ENCODE measurements around the gene METTL26.
A peak's percentile ranks its signal among the peaks of the same experiment; 100 is the strongest.

Gene METTL26

DNA sequence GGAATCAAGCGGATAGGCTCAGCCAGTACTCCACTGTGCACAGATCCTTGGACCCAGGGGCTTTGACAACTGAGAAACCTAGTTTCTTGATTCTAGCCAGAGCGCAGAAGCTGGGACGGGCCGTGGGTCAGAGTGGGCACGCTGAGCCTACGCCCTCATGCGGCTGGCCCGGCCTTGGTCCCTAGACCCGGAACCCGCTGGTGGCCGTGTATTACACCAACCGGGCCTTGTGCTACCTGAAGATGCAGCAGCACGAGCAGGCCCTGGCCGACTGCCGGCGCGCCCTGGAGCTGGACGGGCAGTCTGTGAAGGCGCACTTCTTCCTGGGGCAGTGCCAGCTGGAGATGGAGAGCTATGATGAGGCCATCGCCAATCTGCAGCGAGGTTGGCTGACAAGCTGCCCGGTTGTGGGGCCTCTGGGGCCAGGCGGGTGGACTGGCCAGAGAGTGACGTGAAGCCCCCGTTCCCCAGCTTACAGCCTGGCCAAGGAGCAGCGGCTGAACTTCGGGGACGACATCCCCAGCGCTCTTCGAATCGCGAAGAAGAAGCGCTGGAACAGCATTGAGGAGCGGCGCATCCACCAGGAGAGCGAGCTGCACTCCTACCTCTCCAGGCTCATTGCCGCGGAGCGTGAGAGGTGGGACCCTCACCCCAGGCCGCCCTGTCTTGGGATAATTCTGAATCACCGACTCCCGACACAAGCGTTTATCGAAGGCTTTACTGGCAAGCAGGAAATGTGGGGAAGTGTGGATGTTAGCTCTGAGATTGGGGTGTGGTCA lies 45.1 kb upstream of the METTL26 start:
- peak overlapping the region; percentile 75 to 98 (median 90) for H3K4me3 ChIP-seq
- peaks cover 0 to 6% (median 0%) of the 10 kb centered on the region in 11 experiments; a peak in 5 of 22 replicates for H3K27me3 ChIP-seq
- H3K9me3 ChIP-seq (replicated peaks in 1 of 11): no peaks in the 10 kb centered on the region
- peaks cover 42 to 57% (median 51%) of the 10 kb centered on the region in 10 experiments for H3K4me1 ChIP-seq
- peaks cover 23 to 39% (median 27%) of the 10 kb centered on the region in 11 experiments for H3K36me3 ChIP-seq
- H3K27ac ChIP-seq: peak overlapping the region; percentile 69 to 91 (median 82); a peak in 21 of 22 replicates
- peak overlapping the region; percentile 95 to 99 (median 99) for H3K4me2 ChIP-seq
- TF ChIP-seq Cebpa-rat (IDR thresholded peaks at IDR 0.05): no peak
- peaks cover 26 to 74% (median 54%) of the 10 kb centered on the region in 11 experiments; a peak in 21 of 22 replicates for H4K20me1 ChIP-seq
- peak overlapping the region; percentile 87 to 96 (median 91) for H3K9ac ChIP-seq

DNA sequence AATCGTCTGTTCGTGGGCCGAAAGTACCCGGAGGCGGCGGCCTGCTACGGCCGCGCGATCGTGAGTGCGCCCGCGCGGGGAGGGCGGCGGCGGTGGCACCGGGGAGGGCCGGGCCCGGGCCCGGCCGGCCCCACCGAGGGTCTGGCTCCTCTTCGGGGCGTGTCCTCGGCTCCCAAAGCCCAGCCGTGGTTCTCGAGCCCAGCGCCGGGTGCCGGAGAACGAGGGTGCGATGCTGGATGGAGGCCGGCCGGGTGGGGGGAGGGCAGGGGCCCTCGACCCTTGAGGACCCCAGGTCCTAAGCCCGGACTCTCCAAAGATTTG lies 44.5 kb upstream of the METTL26 start:
- Histone ChIP-seq H4K20me1 (peaks cover 26 to 78% (median 56%) of the 10 kb centered on the region in 11 experiments; a peak in 21 of 22 replicates), H3K9me3 (replicated peaks in 1 of 11) (no peaks in the 10 kb centered on the region), H3K36me3 (peaks cover 23 to 34% (median 27%) of the 10 kb centered on the region in 11 experiments), H3K4me2 (peak overlapping the region; percentile 95 to 99 (median 99)), H3K4me1 (peaks cover 42 to 53% (median 50%) of the 10 kb centered on the region in 10 experiments), H3K4me3 (peak overlapping the region; percentile 75 to 98 (median 90)), H3K27me3 (peaks cover under 1 to 11% (median 2%) of the 10 kb centered on the region in 11 experiments; a peak in 20 of 22 replicates), H3K27ac (peak overlapping the region; percentile 69 to 91 (median 82)), H3K9ac (peak overlapping the region; percentile 87 to 96 (median 91))
- TF ChIP-seq Cebpa-rat (IDR thresholded peaks at IDR 0.05): no peak

GRCh38 chr16:679814-680624 lies 43.9 kb upstream of the METTL26 start, which contains the start of gene STUB1:
Gene STUB1, plus strand, starts transcription at chr16:680410. Its CDS starts 116 bp downstream, at chr16:680526.
- no peaks in the 10 kb centered on the region for H3K9me3 ChIP-seq (replicated peaks in 1 of 11)
- peaks cover 22 to 29% (median 26%) of the 10 kb centered on the region in 11 experiments for H3K36me3 ChIP-seq
- H3K4me3 ChIP-seq: peak within 1 kb of the TSS; percentile 75 to 98 (median 90)
- H3K9ac ChIP-seq: peak within 1 kb of the TSS; percentile 87 to 96 (median 91)
- H4K20me1 ChIP-seq: peaks cover 30 to 80% (median 62%) of the 10 kb centered on the region in 11 experiments; a peak in 21 of 22 replicates
- peaks cover 7 to 17% (median 8%) of the 10 kb centered on the region in 11 experiments for H3K27me3 ChIP-seq
- peaks cover 39 to 53% (median 47%) of the 10 kb centered on the region in 10 experiments for H3K4me1 ChIP-seq
- TF ChIP-seq Cebpa-rat (IDR thresholded peaks at IDR 0.05): no peak
- H3K27ac ChIP-seq: peak within 1 kb of the TSS; percentile 69 to 91 (median 82)
- peak within 1 kb of the TSS; percentile 95 to 99 (median 99) for H3K4me2 ChIP-seq

GRCh38 chr16:678858-679813 lies 43.0 kb upstream of the METTL26 start:
- H3K27me3 ChIP-seq: peaks cover 12 to 26% (median 16%) of the 10 kb centered on the region in 11 experiments
- H3K9ac ChIP-seq: peak overlapping the region in 10 of 11 experiments; percentile 27 to 71 (median 60); a peak in 14 of 22 replicates
- peak overlapping the region; percentile 67 to 95 (median 86) for H3K4me2 ChIP-seq
- peaks cover 33 to 55% (median 48%) of the 10 kb centered on the region in 10 experiments for H3K4me1 ChIP-seq
- H3K27ac ChIP-seq: peak overlapping the region in 8 of 11 experiments; percentile 32 to 66 (median 40); a peak in 12 of 22 replicates
- H3K9me3 ChIP-seq (replicated peaks in 1 of 11): no peaks in the 10 kb centered on the region
- peak overlapping the region; percentile 50 to 67 (median 56) for H3K4me3 ChIP-seq
- H4K20me1 ChIP-seq: peaks cover 39 to 87% (median 71%) of the 10 kb centered on the region in 11 experiments; a peak in 21 of 22 replicates
- TF ChIP-seq Cebpa-rat (IDR thresholded peaks at IDR 0.05): no peak
- H3K36me3 ChIP-seq: peaks cover 24 to 34% (median 29%) of the 10 kb centered on the region in 11 experiments

DNA sequence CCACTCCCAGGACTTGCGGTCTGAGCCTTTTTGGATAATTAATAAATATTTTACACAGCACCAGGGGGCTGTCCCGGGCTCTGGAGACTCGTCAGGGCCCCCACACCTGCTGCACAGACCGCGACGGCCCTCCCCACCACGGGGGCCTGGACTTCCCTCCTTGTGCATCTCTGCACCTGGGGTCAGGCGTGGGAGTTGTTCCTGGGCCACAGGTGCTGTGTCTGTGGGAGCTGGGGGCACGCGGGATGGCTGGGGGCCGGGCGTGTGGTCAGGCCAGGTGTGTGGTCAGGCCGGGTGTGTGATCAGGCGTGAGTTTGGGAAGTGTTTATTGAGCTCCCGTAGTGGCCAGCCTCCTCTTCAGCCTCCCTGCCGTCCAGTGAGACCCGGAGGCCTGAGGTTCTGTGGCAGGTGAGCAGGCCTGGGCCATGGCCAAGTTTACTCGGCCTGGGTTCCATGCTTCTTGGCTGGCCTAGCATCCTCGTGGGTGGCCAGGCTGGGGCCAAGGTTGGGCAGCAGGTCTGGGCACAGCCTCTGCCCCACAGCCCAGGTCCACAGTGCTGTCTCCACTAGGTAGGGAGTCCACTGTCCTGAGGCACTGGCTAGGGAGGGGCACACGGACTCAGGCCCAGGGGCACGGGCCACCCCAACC lies 42.2 kb upstream of the METTL26 start:
- peaks cover 31 to 38% (median 34%) of the 10 kb centered on the region in 11 experiments for H3K36me3 ChIP-seq
- H4K20me1 ChIP-seq: peaks cover 47 to 90% (median 73%) of the 10 kb centered on the region in 11 experiments; a peak in 21 of 22 replicates
- peak overlapping the region in 5 of 11 experiments; percentile 80 to 95 (median 88); a peak in 7 of 22 replicates for H3K4me2 ChIP-seq
- H3K4me1 ChIP-seq: peaks cover 27 to 50% (median 43%) of the 10 kb centered on the region in 10 experiments
- no peaks in the 10 kb centered on the region for H3K9me3 ChIP-seq (replicated peaks in 1 of 11)
- no peak for TF ChIP-seq Cebpa-rat (IDR thresholded peaks at IDR 0.05)
- H3K27ac ChIP-seq: no peak overlapping the region
- peak overlapping the region in 1 of 11 experiments; percentile 62; a peak in 1 of 22 replicates for H3K9ac ChIP-seq
- no peak overlapping the region for H3K4me3 ChIP-seq
- H3K27me3 ChIP-seq: peaks cover 12 to 29% (median 17%) of the 10 kb centered on the region in 11 experiments

DNA sequence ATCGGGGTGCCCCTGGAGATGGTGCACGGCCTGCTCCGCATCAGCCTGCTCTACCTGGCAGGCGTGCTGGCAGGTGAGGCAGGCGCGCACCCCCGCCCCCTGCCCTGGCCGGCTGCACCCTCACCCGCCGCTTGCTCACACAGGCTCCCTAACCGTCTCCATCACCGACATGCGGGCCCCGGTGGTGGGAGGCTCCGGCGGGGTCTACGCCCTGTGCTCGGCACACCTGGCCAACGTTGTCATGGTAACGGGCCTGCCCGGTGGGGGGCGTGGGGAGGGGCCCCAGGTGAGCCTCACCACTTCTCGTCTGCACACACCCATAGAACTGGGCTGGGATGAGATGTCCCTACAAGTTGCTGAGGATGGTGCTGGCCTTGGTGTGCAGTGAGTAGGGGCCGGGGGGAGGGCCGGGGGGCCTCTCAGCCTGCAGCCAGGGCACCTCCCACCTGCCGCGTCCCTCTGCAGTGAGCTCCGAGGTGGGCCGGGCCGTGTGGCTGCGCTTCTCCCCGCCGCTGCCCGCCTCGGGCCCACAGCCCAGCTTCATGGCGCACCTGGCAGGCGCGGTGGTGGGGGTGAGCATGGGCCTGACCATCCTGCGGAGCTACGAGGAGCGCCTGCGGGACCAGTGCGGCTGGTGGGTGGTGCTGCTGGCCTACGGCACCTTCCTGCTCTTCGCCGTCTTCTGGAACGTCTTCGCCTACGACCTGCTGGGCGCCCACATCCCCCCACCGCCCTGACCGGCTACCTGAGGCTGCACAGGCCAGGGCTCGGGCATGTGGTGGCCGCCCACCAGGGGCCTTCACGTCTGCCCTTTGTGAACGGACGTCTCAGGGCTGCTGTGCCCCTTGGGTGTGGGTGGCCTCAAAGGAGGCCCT lies 41.4 kb upstream of the METTL26 start:
- Histone ChIP-seq H3K27me3 (peaks cover 12 to 29% (median 17%) of the 10 kb centered on the region in 11 experiments), H3K9ac (no peak overlapping the region), H3K36me3 (peaks cover 31 to 38% (median 34%) of the 10 kb centered on the region in 11 experiments), H3K4me2 (no peak overlapping the region), H3K4me3 (no peak overlapping the region), H3K27ac (no peak overlapping the region), H4K20me1 (peaks cover 47 to 90% (median 73%) of the 10 kb centered on the region in 11 experiments; a peak in 21 of 22 replicates), H3K4me1 (peaks cover 19 to 42% (median 35%) of the 10 kb centered on the region in 10 experiments), H3K9me3 (replicated peaks in 1 of 11) (no peaks in the 10 kb centered on the region)
- TF ChIP-seq Cebpa-rat (IDR thresholded peaks at IDR 0.05): no peak

DNA sequence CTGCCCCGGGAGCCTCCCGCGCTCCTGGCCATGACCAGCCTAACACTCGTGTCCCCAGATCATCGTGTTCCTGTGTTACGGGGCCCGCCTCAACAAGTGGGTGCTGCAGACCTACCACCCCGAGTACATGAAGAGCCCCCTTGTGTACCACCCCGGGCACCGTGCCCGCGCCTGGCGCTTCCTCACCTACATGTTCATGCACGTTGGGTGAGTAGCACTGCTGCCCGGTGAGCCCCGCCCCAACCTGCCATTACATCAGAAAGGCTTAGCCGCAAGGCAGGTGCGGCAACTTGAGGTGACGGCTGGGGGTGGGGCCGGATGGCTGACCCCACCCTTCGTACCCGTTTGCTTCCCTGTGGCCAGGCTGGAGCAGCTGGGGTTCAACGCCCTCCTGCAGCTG lies 40.8 kb upstream of the METTL26 start:
- Histone ChIP-seq H3K27ac (no peak overlapping the region), H3K4me2 (no peak overlapping the region), H3K36me3 (peaks cover 31 to 38% (median 34%) of the 10 kb centered on the region in 11 experiments), H3K4me1 (peaks cover 13 to 35% (median 29%) of the 10 kb centered on the region in 10 experiments), H4K20me1 (peaks cover 47 to 90% (median 73%) of the 10 kb centered on the region in 11 experiments; a peak in 21 of 22 replicates), H3K9ac (no peak overlapping the region), H3K27me3 (peaks cover 12 to 29% (median 17%) of the 10 kb centered on the region in 11 experiments), H3K9me3 (replicated peaks in 1 of 11) (no peaks in the 10 kb centered on the region), H3K4me3 (no peak overlapping the region)
- no peak for TF ChIP-seq Cebpa-rat (IDR thresholded peaks at IDR 0.05)

All from BLaER1 treated with 17β-estradiol and CSF1 and Interleukin-3, amounts not matched to agents 10 nM and 100 nM (cell line).